Upper lobe of left lung (tissue), 6 donors: ENCODE data around the gene SLC4A8. TPM values are rescaled to one million over a fixed set of nuclear protein-coding genes. Genes with fewer than 3 reads are reported as not detected.

Experiments
- ATAC-seq, 2 donors: fragments of 200-7000 bp; cut with Tn5 transposase; one replicate each; pipeline ENCODE4 v1.9.1; 2022; ENCODE audit warnings: mild to moderate bottlenecking in 2 of 2, moderate library complexity in 2 of 2; ENCODE audit not compliant: low FRiP score in 2 of 2
- DNase-seq, 2 donors: peaks; one replicate each; pipeline ENCODE4 v3.0.0-alpha.2; 2019 to 2020
- H3K27ac ChIP-seq, 4 donors: fragments of 200-600 bp; sonication (generic); one replicate each; pipeline ENCODE4 v1.5.1; 2016 to 2019
- H3K27me3 ChIP-seq, 4 donors: fragments of 200-600 bp; sonication (generic); one replicate each; pipeline ENCODE4 v1.5.1; 2017 to 2019
- H3K36me3 ChIP-seq, 4 donors: fragments of 200-600 bp; sonication (generic); one replicate each; pipeline ENCODE4 v1.5.1; 2016 to 2019
- H3K4me1 ChIP-seq, 4 donors: fragments of 200-600 bp; sonication (generic); one replicate each; pipeline ENCODE4 v1.5.1; 2018 to 2019
- H3K4me3 ChIP-seq, 4 donors: fragments of 200-600 bp; sonication (generic); one replicate each; pipeline ENCODE4 v1.5.1; 2017 to 2019; ENCODE audit warnings: mild to moderate bottlenecking in 2 of 4, moderate library complexity in 1 of 4
- H3K9me3 ChIP-seq, 4 donors: fragments of 200-600 bp; sonication (generic); one replicate each; pipeline ENCODE4 v1.5.1; 2018 to 2019
- CTCF ChIP-seq, 6 experiments: fragments of 450-650 bp in 4 of 6; fragments of 200-600 bp in 2 of 6; sonication (generic) in 2 of 6; IDR thresholded peaks; one replicate each; pipeline ENCODE4 v1.5.1; 2016 to 2019; ENCODE audit warnings: antibody characterized with exemption in 6 of 6
- EP300 ChIP-seq, 4 donors: sonication (generic); formaldehyde crosslinking; IDR thresholded peaks; one replicate each; pipeline ENCODE4 v1.5.1; 2017; ENCODE audit warnings: antibody characterized with exemption in 4 of 4, control low read depth in 2 of 4
- POLR2A ChIP-seq, 4 donors: fragments of 450-650 bp; IDR thresholded peaks; one replicate each; pipeline ENCODE4 v1.5.1; 2016 to 2017; ENCODE audit warnings: antibody characterized with exemption in 4 of 4, mild to moderate bottlenecking in 2 of 4
- POLR2AphosphoS5 ChIP-seq, 2 donors: sonication (generic); formaldehyde crosslinking; IDR thresholded peaks; one replicate each; pipeline ENCODE4 v1.5.1; 2017; ENCODE audit warnings: antibody characterized with exemption in 2 of 2
- WGBS, 2 donors: methylation state at CpG; one replicate each; pipeline ENCODE4 v1.1.5; 2017 to 2018; 5-methylcytosine and 5-hydroxymethylcytosine counted together
- total RNA-seq, 6 donors: library from RNA; depleted of rRNA in 4 of 6; stranded (reverse); fragments of >200 nt in 4 of 6; gene quantifications; one replicate each; pipeline versions ENCODE4 v1.1.0 to v1.2.1, GENCODE V29; 2016 to 2021
- donor health status: DM: no; HTN: no; CAD: no; lungs with moderate emphysema.
- donor health status: DM: no; HTN: yes; CAD: no; lungs with severe emphysema.

The SLC4A8 gene
- total RNA-seq, 6 donors from 2014 or later, result 2.3 to 13.5 (median 7.4) TPM

GRCh38 chr12:51534216-51535074 is 109.8 kb downstream of the SLC4A8 start:
- H3K4me1 ChIP-seq, result peaks cover 3 to 10% (median 5%) of the 10 kb centered on the region in 4 donors
- TF ChIP-seq CTCF (IDR thresholded peaks at IDR 0.05) (no peak), POLR2AphosphoS5 (IDR thresholded peaks at IDR 0.05) (no peak), EP300 (IDR thresholded peaks at IDR 0.05) (no peak), POLR2A (IDR thresholded peaks at IDR 0.05) (no peak)
- H3K27ac ChIP-seq, result no peak overlapping the region
- no peaks in the 10 kb centered on the region for H3K9me3 ChIP-seq
- 62 to 68% methylated on average over 17 of the region's 17 CpGs for WGBS, 2 donors
- no peak for DNase-seq
- H3K27me3 ChIP-seq, result no peaks in the 10 kb centered on the region
- no peak overlapping the region for H3K4me3 ChIP-seq
- no peaks in the 10 kb centered on the region for H3K36me3 ChIP-seq
- no peak for ATAC-seq

- Histone ChIP-seq H3K27me3 (no peaks in the 10 kb centered on the region), H3K36me3 (no peaks in the 10 kb centered on the region), H3K4me1 (peaks cover 3 to 10% (median 5%) of the 10 kb centered on the region in 4 donors), H3K4me3 (no peak overlapping the region), H3K9me3 (no peaks in the 10 kb centered on the region), H3K27ac (no peak overlapping the region)
- no peak for TF ChIP-seq POLR2A (IDR thresholded peaks at IDR 0.05)
- TF ChIP-seq EP300 (IDR thresholded peaks at IDR 0.05), result no peak
- no peak for TF ChIP-seq CTCF (IDR thresholded peaks at IDR 0.05)
- TF ChIP-seq POLR2AphosphoS5 (IDR thresholded peaks at IDR 0.05), result no peak
- WGBS, 2 donors, result 79 to 84% methylated on average over 3 of the region's 3 CpGs
- ATAC-seq (no peak), DNase-seq (no peak)
These were observed 111.5 kb downstream of the SLC4A8 start for GRCh38 chr12:51536159-51536558.

GRCh38 chr12:51538149-51538548 is 113.5 kb downstream of the SLC4A8 start:
- no peaks in the 10 kb centered on the region for H3K4me1 ChIP-seq
- H3K4me3 ChIP-seq, result no peak overlapping the region
- DNase-seq, result no peak
- no peaks in the 10 kb centered on the region for H3K36me3 ChIP-seq
- 84 to 88% methylated on average over 8 of the region's 8 CpGs for WGBS, 2 donors
- H3K27ac ChIP-seq, result no peak overlapping the region
- H3K9me3 ChIP-seq, result no peaks in the 10 kb centered on the region
- no peak for ATAC-seq
- no peaks in the 10 kb centered on the region for H3K27me3 ChIP-seq
- TF ChIP-seq POLR2AphosphoS5 (IDR thresholded peaks at IDR 0.05) (no peak), EP300 (IDR thresholded peaks at IDR 0.05) (no peak), CTCF (IDR thresholded peaks at IDR 0.05) (no peak), POLR2A (IDR thresholded peaks at IDR 0.05) (no peak)

- Histone ChIP-seq H3K27ac (no peak overlapping the region), H3K9me3 (no peaks in the 10 kb centered on the region), H3K27me3 (no peaks in the 10 kb centered on the region), H3K36me3 (no peaks in the 10 kb centered on the region), H3K4me3 (no peak overlapping the region), H3K4me1 (no peaks in the 10 kb centered on the region)
- ATAC-seq (no peak), DNase-seq (no peak)
- TF ChIP-seq POLR2AphosphoS5 (IDR thresholded peaks at IDR 0.05), result no peak
- TF ChIP-seq POLR2A (IDR thresholded peaks at IDR 0.05), result no peak
- no peak for TF ChIP-seq CTCF (IDR thresholded peaks at IDR 0.05)
- no peak for TF ChIP-seq EP300 (IDR thresholded peaks at IDR 0.05)
- 76 to 84% methylated on average over 4 to 8 of the region's 8 CpGs for WGBS, 2 donors
These were observed 114.0 kb downstream of the SLC4A8 start for GRCh38 chr12:51538599-51538998.

GRCh38 chr12:51540996-51541395 is 116.4 kb downstream of the SLC4A8 start:
- no peak for DNase-seq
- Histone ChIP-seq H3K4me1 (no peaks in the 10 kb centered on the region), H3K36me3 (no peaks in the 10 kb centered on the region), H3K27me3 (no peaks in the 10 kb centered on the region), H3K27ac (no peak overlapping the region), H3K9me3 (no peaks in the 10 kb centered on the region), H3K4me3 (no peak overlapping the region)
- TF ChIP-seq CTCF (IDR thresholded peaks at IDR 0.05), result no peak
- 86 to 88% methylated on average over 4 of the region's 4 CpGs for WGBS, 2 donors
- ATAC-seq, result no peak
